Left lung (tissue), 10 donors: ENCODE measurements around the gene GLB1L3. TPM values are rescaled to one million over a fixed set of nuclear protein-coding genes. Genes with fewer than 3 reads are reported as not detected.

Experiments
- ATAC-seq: fragments of 200-7000 bp; cut with Tn5 transposase; one replicate; pipeline ENCODE4 v1.9.1; 2020; ENCODE audit warnings: moderate library complexity
- DNase-seq, 4 donors: peaks; one replicate each; pipeline ENCODE4 v3.0.0-alpha.2; 2013 to 2020
- H3K27ac ChIP-seq, 2 donors: fragments of 200-600 bp; sonication (generic) in 1 of 2; one replicate each; pipeline versions ENCODE4 v1.5.0 to v1.8.0; 2020 to 2021
- H3K27me3 ChIP-seq, 2 donors: fragments of 200-600 bp; sonication (generic) in 1 of 2; one replicate each; pipeline versions ENCODE4 v1.5.0 to v1.8.0; 2020 to 2021
- H3K36me3 ChIP-seq, 2 donors: fragments of 200-600 bp; sonication (generic) in 1 of 2; one replicate each; pipeline versions ENCODE4 v1.5.0 to v1.8.0; 2020 to 2021
- H3K4me1 ChIP-seq, 2 donors: fragments of 200-600 bp; one replicate each; pipeline ENCODE4 v1.8.0; 2021
- H3K4me3 ChIP-seq, 2 donors: fragments of 200-600 bp; sonication (generic) in 1 of 2; one replicate each; pipeline versions ENCODE4 v1.5.0 to v1.8.0; 2020 to 2021; ENCODE audit warnings: mild to moderate bottlenecking in 1 of 2
- H3K9me3 ChIP-seq, 2 donors: fragments of 200-600 bp; sonication (generic) in 1 of 2; one replicate each; pipeline versions ENCODE4 v1.5.0 to v1.8.0; 2020 to 2021
- CTCF ChIP-seq, 2 donors: fragments of 200-600 bp; sonication (generic) in 1 of 2; IDR thresholded peaks; one replicate each; pipeline versions ENCODE4 v1.5.0 to v1.8.0; 2021; ENCODE audit warnings: antibody characterized with exemption in 2 of 2
- intact Hi-C, 2 donors: fragments of 100-400 bp; cut with DNase I; formaldehyde crosslinking; loops; one replicate each; pipeline versions ENCODE4 v1.11.2 to v1.14.2; 2022
- polyA plus RNA-seq, 6 donors: library from polyadenylated mRNA; unstranded; fragments of 120-200 nt; gene quantifications; one replicate each; pipeline ENCODE4 v1.2.1, GENCODE V29; 2013; ENCODE audit not compliant: insufficient read length in 6 of 6
- total RNA-seq, 2 donors: library from RNA; stranded (reverse); fragmentation: NEBNext Ultra II Directional; extraction: Animal tissue kit (Norgen Biotek cat#: 25700); gene quantifications; one replicate each; pipeline ENCODE4 v1.2.1, GENCODE V29; 2021
- donor health status: DM: no; HTN: yes; CAD: no.
- donor health status: DM: no; HTN: no; CAD: no.

Gene GLB1L3
- total and polyA plus RNA-seq, 8 donors = 0.10 to 0.29 (median 0.15) TPM; not detected in 2

GRCh38 chr11:134360050-134360835, 84.1 kb downstream of the GLB1L3 start:
- peak; percentile 99 for ATAC-seq
- Histone ChIP-seq H3K36me3 (no peaks in the 10 kb centered on the region), H3K4me1 (no peaks in the 10 kb centered on the region), H3K9me3 (no peaks in the 10 kb centered on the region), H3K27me3 (peaks cover 0 to 31% of the 10 kb centered on the region in 2 donors), H3K4me3 (no peak overlapping the region), H3K27ac (no peak overlapping the region)
- intact Hi-C loops = no loop called here
- peak; percentile 70 to 81 for TF ChIP-seq CTCF (IDR thresholded peaks at IDR 0.05)
- peak; percentile 57 to 88 (median 71) for DNase-seq

- ATAC-seq = no peak
- no peak for TF ChIP-seq CTCF (IDR thresholded peaks at IDR 0.05)
- no peaks in the 10 kb centered on the region for H3K36me3 ChIP-seq
- peak in 2 of 4 donors; percentile 26 to 74 for DNase-seq
- H3K27me3 ChIP-seq = peaks cover 0 to 31% of the 10 kb centered on the region in 2 donors
- no peaks in the 10 kb centered on the region for H3K9me3 ChIP-seq
- intact Hi-C loops = no loop called here
- H3K27ac ChIP-seq = no peak overlapping the region
- H3K4me1 ChIP-seq = no peaks in the 10 kb centered on the region
- H3K4me3 ChIP-seq = no peak overlapping the region
These were observed 85.5 kb downstream of the GLB1L3 start for GRCh38 chr11:134361661-134362060.

GRCh38 chr11:134362192-134362901, 86.2 kb downstream of the GLB1L3 start:
- intact Hi-C loops = no loop called here
- H3K27ac ChIP-seq = no peak overlapping the region

GRCh38 chr11:134363161-134363560, 87.0 kb downstream of the GLB1L3 start:
- H3K36me3 ChIP-seq = no peaks in the 10 kb centered on the region
- H3K4me3 ChIP-seq = no peak overlapping the region
- peak in 2 of 4 donors; percentile 19 to 47 for DNase-seq
- intact Hi-C loops = no loop called here
- H3K27me3 ChIP-seq = peaks cover 0 to 31% of the 10 kb centered on the region in 2 donors
- TF ChIP-seq CTCF (IDR thresholded peaks at IDR 0.05) = no peak
- ATAC-seq = no peak
- no peaks in the 10 kb centered on the region for H3K9me3 ChIP-seq
- no peaks in the 10 kb centered on the region for H3K4me1 ChIP-seq
- no peak overlapping the region for H3K27ac ChIP-seq

More at GRCh38 chr11:134362192-134362901, 86.2 kb downstream of the GLB1L3 start:
- ATAC-seq (no peak), DNase-seq (peak in 2 of 4 donors; percentile 24 to 72)
- Histone ChIP-seq H3K36me3 (no peaks in the 10 kb centered on the region), H3K4me1 (no peaks in the 10 kb centered on the region), H3K9me3 (no peaks in the 10 kb centered on the region), H3K4me3 (no peak overlapping the region), H3K27me3 (peaks cover 0 to 31% of the 10 kb centered on the region in 2 donors)
- TF ChIP-seq CTCF (IDR thresholded peaks at IDR 0.05) = no peak

- peaks cover 0 to 31% of the 10 kb centered on the region in 2 donors for H3K27me3 ChIP-seq
- H3K36me3 ChIP-seq = no peaks in the 10 kb centered on the region
- no peaks in the 10 kb centered on the region for H3K9me3 ChIP-seq
- no peak overlapping the region for H3K27ac ChIP-seq
- H3K4me3 ChIP-seq = no peak overlapping the region
- no peak for TF ChIP-seq CTCF (IDR thresholded peaks at IDR 0.05)
- DNase-seq (peak in 1 of 4 donors; percentile 8), ATAC-seq (no peak)
- H3K4me1 ChIP-seq = no peaks in the 10 kb centered on the region
- intact Hi-C loops = no loop called here
These were observed 87.4 kb downstream of the GLB1L3 start for GRCh38 chr11:134363592-134363991.
